Naive B cell (primary cell): ENCODE data around the gene INHA. TPM values are rescaled to one million over a fixed set of nuclear protein-coding genes. Genes with fewer than 3 reads are reported as not detected.
A peak's percentile ranks its signal among the peaks of the same experiment; 100 is the strongest.

Source experiments
- ATAC-seq, 2 donors: fragments of 150-1000 bp; cut with Tn5 transposase; 2 replicates each; pipeline ENCODE4 v1.10.0; 2021; ENCODE audit warnings: low read depth in 2 of 2, mild to moderate bottlenecking in 2 of 2, moderate library complexity in 2 of 2
- DNase-seq: peaks from one replicate; pipeline ENCODE4 v3.0.0; 2022
- H3K27ac Mint-ChIP-seq, 6 donors: one replicate each; pipeline ENCODE4 v1.8.0; 2020 to 2022; ENCODE audit warnings: mild to moderate bottlenecking in 6 of 6, mixed read lengths in 6 of 6, moderate library complexity in 5 of 6, inconsistent platforms in 2 of 6
- H3K27me3 Mint-ChIP-seq, 3 donors: one replicate each; pipeline ENCODE4 v1.8.0; 2021 to 2022; ENCODE audit warnings: mixed read lengths in 3 of 3, mild to moderate bottlenecking in 1 of 3
- H3K36me3 Mint-ChIP-seq, 2 donors: one replicate each; pipeline ENCODE4 v1.8.0; 2020 to 2022; ENCODE audit warnings: mixed read lengths in 2 of 2, inconsistent platforms in 1 of 2, mild to moderate bottlenecking in 1 of 2
- H3K4me1 Mint-ChIP-seq, 3 donors: one replicate each; pipeline ENCODE4 v1.8.0; 2020 to 2022; ENCODE audit warnings: mixed read lengths in 3 of 3, inconsistent platforms in 1 of 3, mild to moderate bottlenecking in 1 of 3, moderate library complexity in 1 of 3
- H3K4me3 Mint-ChIP-seq, 8 donors: one replicate each; pipeline ENCODE4 v1.8.0; 2020 to 2022; ENCODE audit warnings: mild to moderate bottlenecking in 8 of 8, mixed read lengths in 8 of 8, moderate library complexity in 8 of 8, inconsistent platforms in 2 of 8
- H3K9me3 Mint-ChIP-seq, 7 donors: one replicate each; pipeline ENCODE4 v1.8.0; 2020 to 2022; ENCODE audit warnings: mixed read lengths in 7 of 7, mild to moderate bottlenecking in 5 of 7, inconsistent platforms in 2 of 7, moderate library complexity in 1 of 7
- polyA plus RNA-seq, 6 donors: library from polyadenylated mRNA; unstranded; fragments of 300-500 nt; fragmentation: Illumina TruSeq; gene quantifications; one replicate each; pipeline ENCODE4 v1.2.3, GENCODE V29; 2021; ENCODE audit warnings: low read depth in 6 of 6

Gene INHA
- polyA plus RNA-seq, 6 donors from 2014 or later: not detected

GRCh38 chr2:219607931-219608330 is 35.8 kb downstream of the INHA start:
- Mint-ChIP-seq H3K4me1 (peaks cover 25 to 27% (median 25%) of the 10 kb centered on the region in 3 donors), H3K27ac (no peak overlapping the region), H3K4me3 (no peak overlapping the region), H3K36me3 (peaks cover 26 to 29% of the 10 kb centered on the region in 2 donors), H3K27me3 (no peaks in the 10 kb centered on the region), H3K9me3 (no peaks in the 10 kb centered on the region)
- ATAC-seq (no peak), DNase-seq (no peak)

GRCh38 chr2:219608399-219608964 is 36.4 kb downstream of the INHA start:
- Mint-ChIP-seq H3K36me3 (peaks cover 26 to 29% of the 10 kb centered on the region in 2 donors), H3K4me1 (peaks cover 26 to 28% (median 27%) of the 10 kb centered on the region in 3 donors), H3K4me3 (no peak overlapping the region), H3K27me3 (no peaks in the 10 kb centered on the region), H3K9me3 (no peaks in the 10 kb centered on the region), H3K27ac (no peak overlapping the region)
- no peak for ATAC-seq
- no peak for DNase-seq

- DNase-seq (no peak), ATAC-seq (no peak)
- peaks cover 23 to 29% of the 10 kb centered on the region in 2 donors for H3K36me3 Mint-ChIP-seq
- H3K9me3 Mint-ChIP-seq: no peaks in the 10 kb centered on the region
- no peak overlapping the region for H3K27ac Mint-ChIP-seq
- no peaks in the 10 kb centered on the region for H3K27me3 Mint-ChIP-seq
- H3K4me3 Mint-ChIP-seq: peak overlapping the region in 1 of 8 donors; percentile 25
- H3K4me1 Mint-ChIP-seq: peaks cover 18 to 22% (median 19%) of the 10 kb centered on the region in 3 donors
These were observed 37.1 kb downstream of the INHA start for GRCh38 chr2:219609149-219609750.

GRCh38 chr2:219611306-219611705 is 39.2 kb downstream of the INHA start:
- no peaks in the 10 kb centered on the region for H3K27me3 Mint-ChIP-seq
- H3K4me3 Mint-ChIP-seq: peak overlapping the region in 1 of 8 donors; percentile 27
- H3K36me3 Mint-ChIP-seq: peaks cover 25 to 29% of the 10 kb centered on the region in 2 donors
- no peak for DNase-seq
- ATAC-seq: no peak
- peaks cover 13 to 22% (median 15%) of the 10 kb centered on the region in 3 donors for H3K4me1 Mint-ChIP-seq
- no peaks in the 10 kb centered on the region for H3K9me3 Mint-ChIP-seq
- peak overlapping the region in 2 of 6 donors; percentile 62 to 93 for H3K27ac Mint-ChIP-seq

- Mint-ChIP-seq H3K27ac (peak overlapping the region in 5 of 6 donors; percentile 72 to 91 (median 76)), H3K9me3 (no peaks in the 10 kb centered on the region), H3K27me3 (no peaks in the 10 kb centered on the region), H3K4me3 (peak overlapping the region in 6 of 8 donors; percentile 2 to 78 (median 46)), H3K4me1 (peaks cover 13 to 22% (median 15%) of the 10 kb centered on the region in 3 donors), H3K36me3 (peaks cover 25% of the 10 kb centered on the region in 2 donors)
- ATAC-seq (no peak), DNase-seq (no peak)
These were observed 39.9 kb downstream of the INHA start for GRCh38 chr2:219611866-219612576.

- no peaks in the 10 kb centered on the region for H3K27me3 Mint-ChIP-seq
- peaks cover 24 to 25% of the 10 kb centered on the region in 2 donors for H3K36me3 Mint-ChIP-seq
- peak overlapping the region; percentile 72 to 91 (median 77) for H3K27ac Mint-ChIP-seq
- H3K4me3 Mint-ChIP-seq: peak overlapping the region in 7 of 8 donors; percentile 4 to 78 (median 52)
- peaks cover 13 to 22% (median 15%) of the 10 kb centered on the region in 3 donors for H3K4me1 Mint-ChIP-seq
- H3K9me3 Mint-ChIP-seq: no peaks in the 10 kb centered on the region
- ATAC-seq (peak; percentile 92 to 97), DNase-seq (peak; percentile 42)
These were observed 40.6 kb downstream of the INHA start for GRCh38 chr2:219612577-219613286.

GRCh38 chr2:219613461-219614070 is 41.5 kb downstream of the INHA start:
- DNase-seq (no peak), ATAC-seq (no peak)
- peaks cover 24 to 25% of the 10 kb centered on the region in 2 donors for H3K36me3 Mint-ChIP-seq
- no peaks in the 10 kb centered on the region for H3K27me3 Mint-ChIP-seq
- H3K4me3 Mint-ChIP-seq: peak overlapping the region in 1 of 8 donors; percentile 48
- peaks cover 13 to 22% (median 15%) of the 10 kb centered on the region in 3 donors for H3K4me1 Mint-ChIP-seq
- H3K27ac Mint-ChIP-seq: peak overlapping the region in 1 of 6 donors; percentile 75
- no peaks in the 10 kb centered on the region for H3K9me3 Mint-ChIP-seq

- H3K27me3 Mint-ChIP-seq: no peaks in the 10 kb centered on the region
- peaks cover 13 to 22% (median 15%) of the 10 kb centered on the region in 3 donors for H3K4me1 Mint-ChIP-seq
- DNase-seq: no peak
- no peaks in the 10 kb centered on the region for H3K9me3 Mint-ChIP-seq
- H3K27ac Mint-ChIP-seq: peak overlapping the region in 1 of 6 donors; percentile 80
- H3K36me3 Mint-ChIP-seq: peaks cover 24 to 25% of the 10 kb centered on the region in 2 donors
- ATAC-seq: no peak
- no peak overlapping the region for H3K4me3 Mint-ChIP-seq
These were observed 42.2 kb downstream of the INHA start for GRCh38 chr2:219614076-219614860.

GRCh38 chr2:219615036-219615435 is 42.9 kb downstream of the INHA start:
- Mint-ChIP-seq H3K4me3 (no peak overlapping the region), H3K27me3 (no peaks in the 10 kb centered on the region), H3K4me1 (peaks cover 13 to 22% (median 15%) of the 10 kb centered on the region in 3 donors), H3K27ac (peak overlapping the region in 1 of 6 donors; percentile 62), H3K36me3 (peaks cover 18 to 25% of the 10 kb centered on the region in 2 donors), H3K9me3 (no peaks in the 10 kb centered on the region)
- ATAC-seq (no peak), DNase-seq (no peak)

GRCh38 chr2:219615894-219616293 is 43.8 kb downstream of the INHA start:
- DNase-seq (no peak), ATAC-seq (no peak)
- peaks cover 14 to 22% of the 10 kb centered on the region in 2 donors for H3K36me3 Mint-ChIP-seq
- no peak overlapping the region for H3K27ac Mint-ChIP-seq
- no peaks in the 10 kb centered on the region for H3K27me3 Mint-ChIP-seq
- H3K4me1 Mint-ChIP-seq: peaks cover 13 to 21% (median 15%) of the 10 kb centered on the region in 3 donors
- H3K9me3 Mint-ChIP-seq: no peaks in the 10 kb centered on the region
- H3K4me3 Mint-ChIP-seq: no peak overlapping the region

- H3K36me3 Mint-ChIP-seq: peaks cover 9 to 15% of the 10 kb centered on the region in 2 donors
- H3K4me3 Mint-ChIP-seq: no peak overlapping the region
- H3K27ac Mint-ChIP-seq: peak overlapping the region in 1 of 6 donors; percentile 78
- ATAC-seq: no peak
- no peaks in the 10 kb centered on the region for H3K9me3 Mint-ChIP-seq
- peaks cover 12 to 16% (median 15%) of the 10 kb centered on the region in 3 donors for H3K4me1 Mint-ChIP-seq
- DNase-seq: no peak
- H3K27me3 Mint-ChIP-seq: peaks cover 0 to 5% (median 4%) of the 10 kb centered on the region in 3 donors
These were observed 44.4 kb downstream of the INHA start for GRCh38 chr2:219616550-219616949.

GRCh38 chr2:219618733-219619122 is 46.6 kb downstream of the INHA start:
- H3K36me3 Mint-ChIP-seq: peaks cover 5 to 14% of the 10 kb centered on the region in 2 donors
- no peaks in the 10 kb centered on the region for H3K9me3 Mint-ChIP-seq
- DNase-seq: no peak
- no peak for ATAC-seq
- peak overlapping the region in 1 of 6 donors; percentile 45 for H3K27ac Mint-ChIP-seq
- H3K27me3 Mint-ChIP-seq: peaks cover 12 to 25% (median 23%) of the 10 kb centered on the region in 3 donors
- no peak overlapping the region for H3K4me3 Mint-ChIP-seq
- peaks cover 0 to 5% (median 0%) of the 10 kb centered on the region in 3 donors for H3K4me1 Mint-ChIP-seq
